GM18858 (cell line): ENCODE measurements around the gene PARVG.

Experiments used
- ATAC-seq: cut with Tn5 transposase; IDR thresholded peaks from one replicate; pipeline ENCODE4 v1.9.1; 2021; ENCODE audit not compliant: unreplicated experiment

Gene PARVG, protein sequence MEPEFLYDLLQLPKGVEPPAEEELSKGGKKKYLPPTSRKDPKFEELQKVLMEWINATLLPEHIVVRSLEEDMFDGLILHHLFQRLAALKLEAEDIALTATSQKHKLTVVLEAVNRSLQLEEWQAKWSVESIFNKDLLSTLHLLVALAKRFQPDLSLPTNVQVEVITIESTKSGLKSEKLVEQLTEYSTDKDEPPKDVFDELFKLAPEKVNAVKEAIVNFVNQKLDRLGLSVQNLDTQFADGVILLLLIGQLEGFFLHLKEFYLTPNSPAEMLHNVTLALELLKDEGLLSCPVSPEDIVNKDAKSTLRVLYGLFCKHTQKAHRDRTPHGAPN

DNA sequence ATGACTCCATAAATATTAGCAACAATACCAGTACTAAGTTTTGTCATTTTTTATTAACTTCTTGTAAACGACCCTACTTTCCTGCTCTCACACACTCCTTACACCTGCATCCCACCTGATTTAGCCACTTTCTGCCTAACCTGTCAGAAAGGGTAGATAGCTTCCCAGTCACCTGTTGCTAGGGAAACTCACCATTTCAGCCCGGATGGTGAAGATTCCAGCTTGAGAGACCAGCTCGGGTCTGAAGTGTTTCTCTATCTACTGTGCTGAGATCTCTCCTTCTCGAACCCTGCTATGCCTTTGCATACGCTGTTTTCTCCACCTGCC, at the start of gene PARVG:
Gene PARVG (plus strand): TSS at position 220 of the 327 bp plus-strand sequence. CDS start 2,405 bp downstream, outside the sequence.
- no peak for ATAC-seq

DNA sequence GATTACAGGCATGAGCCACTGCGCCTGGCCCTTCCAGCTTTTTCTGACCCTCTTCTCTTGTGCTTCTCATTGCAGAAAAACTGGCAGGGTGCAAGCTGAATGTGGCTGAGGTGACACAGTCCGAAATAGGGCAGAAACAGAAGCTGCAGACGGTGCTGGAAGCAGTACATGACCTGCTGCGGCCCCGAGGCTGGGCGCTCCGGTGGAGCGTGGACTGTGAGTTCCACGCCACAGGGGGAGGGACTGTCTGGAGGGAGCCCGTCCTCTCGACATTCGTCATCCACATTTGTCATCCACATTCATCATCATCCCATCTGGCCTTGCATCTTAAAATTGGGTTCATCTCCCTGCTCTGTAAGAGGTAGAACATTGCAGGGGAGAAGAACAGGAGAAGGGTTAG, 49.3 kb upstream of the PARVG start:
- ATAC-seq = no peak

DNA sequence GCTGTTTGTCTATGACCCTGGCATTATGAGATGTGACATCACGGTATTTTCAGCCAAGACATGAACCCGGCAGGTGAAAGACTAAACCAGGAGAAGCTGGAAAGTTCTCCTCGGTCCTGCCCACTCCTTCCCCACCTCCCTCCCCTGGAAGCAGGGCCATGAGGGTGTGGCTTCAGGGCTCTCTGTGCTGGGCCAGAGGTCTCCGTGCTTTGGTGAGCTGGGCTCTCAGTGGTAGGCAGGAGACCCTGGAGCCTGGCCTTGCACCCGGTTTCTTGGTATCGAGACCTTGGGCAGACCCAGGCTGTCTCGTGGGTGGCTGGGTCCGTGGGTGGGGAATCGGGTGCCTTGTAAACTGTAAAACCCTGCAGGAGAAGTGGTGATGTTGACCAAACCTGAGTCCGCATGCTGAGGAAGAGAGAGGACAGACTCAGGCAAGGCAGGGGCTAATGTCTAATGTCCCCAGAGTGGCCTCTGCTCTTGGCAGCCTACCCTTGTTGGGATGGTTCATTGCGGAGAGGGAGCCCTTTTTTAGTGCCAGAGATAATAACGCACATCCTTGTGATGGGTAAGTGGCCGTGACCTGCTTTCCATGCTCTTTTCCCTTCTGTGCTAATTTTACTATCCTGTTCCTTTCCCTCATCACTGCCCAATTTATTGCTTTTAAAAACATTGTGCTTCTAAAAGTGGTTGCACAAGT, 48.6 kb upstream of the PARVG start:
- ATAC-seq = no peak

DNA sequence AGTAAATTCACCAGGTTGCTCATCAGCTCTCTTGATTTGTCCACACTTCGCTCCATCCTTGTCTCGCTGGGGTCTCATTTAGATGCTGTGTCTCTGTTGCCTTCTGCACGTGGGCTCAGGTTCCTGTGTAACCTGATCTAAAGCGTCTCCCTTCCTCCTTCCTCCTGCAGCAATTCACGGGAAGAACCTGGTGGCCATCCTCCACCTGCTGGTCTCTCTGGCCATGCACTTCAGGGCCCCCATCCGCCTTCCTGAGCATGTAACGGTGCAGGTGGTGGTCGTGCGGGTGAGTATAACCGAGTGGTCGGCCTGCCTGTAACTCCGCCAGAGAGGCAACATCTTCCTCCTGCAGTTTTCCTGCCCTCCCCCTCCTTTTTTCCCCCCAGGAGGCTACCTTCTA, 48.0 kb upstream of the PARVG start:
- ATAC-seq = no peak

DNA sequence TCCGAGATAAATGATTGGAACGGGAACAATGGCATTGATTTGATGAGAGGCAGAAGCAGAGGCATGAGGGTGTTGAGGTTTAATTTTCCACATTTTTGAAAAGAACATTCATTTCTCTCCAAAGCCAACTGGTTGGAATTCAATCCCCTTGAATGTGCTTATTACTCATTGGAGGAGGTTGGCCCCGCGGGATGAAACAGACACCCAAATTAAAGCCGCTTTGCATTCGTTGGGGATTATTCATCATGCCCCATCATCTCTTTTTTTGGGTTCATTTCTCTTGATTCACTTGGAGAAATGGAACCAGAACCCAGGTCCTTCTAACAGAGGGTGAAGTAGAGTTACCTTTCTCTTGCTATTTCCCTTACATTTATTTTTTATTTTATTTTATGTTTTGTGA, 47.6 kb upstream of the PARVG start:
- no peak for ATAC-seq

DNA sequence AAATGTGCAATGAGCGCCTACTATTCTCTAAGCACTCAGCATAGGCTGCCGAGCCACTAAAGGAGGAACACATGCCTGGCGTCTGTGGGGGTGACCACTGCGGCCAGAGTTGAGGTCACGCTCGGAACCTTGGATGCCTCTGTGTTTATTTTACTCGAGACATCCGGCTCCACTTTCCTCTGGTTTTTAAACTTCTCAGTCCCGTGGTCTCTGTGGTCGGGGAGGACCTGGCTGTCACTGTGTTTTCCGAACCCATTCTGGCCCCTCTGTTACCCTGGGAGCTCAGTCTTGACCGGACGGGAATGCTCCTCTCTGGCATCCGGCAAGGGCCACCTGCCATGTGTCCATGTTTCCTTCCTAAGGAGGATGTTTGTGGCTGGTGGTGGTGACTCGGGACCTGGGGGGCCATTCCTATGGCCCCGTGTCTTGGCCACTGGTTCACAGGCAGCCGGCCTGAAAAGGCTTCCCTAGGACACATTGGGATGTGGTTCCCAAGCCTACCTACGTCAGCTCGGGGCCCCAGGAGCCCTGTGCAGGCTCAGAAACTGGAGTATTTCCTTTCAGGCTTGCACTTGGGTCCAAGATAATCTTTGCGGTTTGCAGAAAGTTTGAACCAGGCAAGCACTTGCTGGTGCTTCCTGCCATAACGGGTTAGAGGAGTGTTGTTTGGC, 46.7 kb upstream of the PARVG start:
- ATAC-seq = no peak

DNA sequence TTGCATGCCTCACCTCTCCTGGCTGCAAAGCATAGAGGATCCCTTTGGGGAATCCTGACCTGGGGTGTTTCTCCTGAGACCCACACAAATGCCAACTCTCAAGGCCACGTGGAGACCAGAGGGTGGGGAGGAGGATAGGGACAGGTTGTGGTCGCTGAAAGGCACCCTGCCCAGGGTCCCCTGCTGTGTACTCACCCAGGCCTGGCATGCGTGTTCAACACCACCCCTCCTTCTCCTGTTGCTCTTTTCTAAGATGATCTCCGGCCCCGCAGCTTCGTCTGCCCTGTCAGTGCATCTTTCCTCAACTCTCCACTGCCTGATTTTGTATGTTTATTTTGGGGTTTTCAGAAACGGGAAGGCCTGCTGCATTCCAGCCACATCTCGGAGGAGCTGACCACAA, 44.6 kb upstream of the PARVG start:
- no peak for ATAC-seq

DNA sequence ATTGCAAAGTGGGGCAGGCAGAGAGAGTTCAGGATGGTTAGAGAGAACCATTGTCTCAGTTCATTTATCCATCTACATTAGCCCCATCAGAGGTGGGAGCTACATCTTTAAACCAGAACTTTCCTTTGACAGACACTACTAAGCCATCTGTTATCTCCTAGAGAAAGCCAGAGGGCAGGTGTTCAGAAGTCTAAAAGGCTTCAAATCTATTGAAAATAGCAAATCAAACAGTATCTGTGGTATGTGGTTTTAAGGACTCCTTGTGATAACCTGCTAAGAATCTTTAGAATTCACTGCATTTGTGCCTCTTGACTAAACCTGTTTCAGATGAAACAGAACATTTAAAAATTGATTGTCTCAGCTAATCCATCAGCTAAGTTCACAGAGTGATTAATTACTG, 43.9 kb upstream of the PARVG start:
- ATAC-seq = no peak

DNA sequence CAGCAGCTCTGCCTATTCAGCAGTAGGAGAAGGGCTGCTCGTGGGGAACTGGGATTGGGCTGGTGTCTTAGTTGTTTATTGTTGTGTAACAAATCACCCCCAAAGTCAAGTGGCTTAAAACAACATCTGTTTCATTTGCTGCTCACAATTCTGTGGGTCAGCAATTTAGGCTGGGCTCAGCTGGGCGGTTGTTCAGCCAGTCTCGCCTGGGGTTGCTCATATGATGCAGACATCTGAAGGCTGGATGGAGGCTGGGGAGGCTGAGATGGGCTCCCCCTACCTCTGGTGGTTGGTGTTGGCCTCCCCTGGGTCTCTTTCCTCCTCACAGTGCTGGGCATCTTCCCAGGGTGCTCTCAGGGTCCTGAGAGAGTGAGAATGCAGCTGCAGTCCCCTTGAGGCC, 43.3 kb upstream of the PARVG start:
- no peak for ATAC-seq

DNA sequence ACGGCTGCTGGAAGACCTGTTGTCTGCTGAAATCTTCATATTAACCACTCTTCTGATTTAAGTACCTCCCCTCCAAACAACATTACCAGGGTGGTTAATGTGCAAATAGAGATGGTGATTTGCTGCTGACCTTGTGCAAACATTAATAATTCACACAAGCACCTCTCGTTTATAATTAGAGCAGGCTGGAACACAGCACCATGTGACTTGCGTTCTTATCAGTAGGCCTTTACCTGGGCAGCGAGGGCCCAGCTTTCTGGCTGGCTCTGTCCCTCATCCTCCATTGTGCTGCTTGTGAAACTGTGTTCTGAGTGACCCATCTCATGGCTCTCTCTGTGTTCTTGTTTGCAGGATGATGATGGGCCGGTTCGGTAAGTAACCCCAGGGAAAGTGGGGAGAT, 41.0 kb upstream of the PARVG start:
- ATAC-seq = no peak

DNA sequence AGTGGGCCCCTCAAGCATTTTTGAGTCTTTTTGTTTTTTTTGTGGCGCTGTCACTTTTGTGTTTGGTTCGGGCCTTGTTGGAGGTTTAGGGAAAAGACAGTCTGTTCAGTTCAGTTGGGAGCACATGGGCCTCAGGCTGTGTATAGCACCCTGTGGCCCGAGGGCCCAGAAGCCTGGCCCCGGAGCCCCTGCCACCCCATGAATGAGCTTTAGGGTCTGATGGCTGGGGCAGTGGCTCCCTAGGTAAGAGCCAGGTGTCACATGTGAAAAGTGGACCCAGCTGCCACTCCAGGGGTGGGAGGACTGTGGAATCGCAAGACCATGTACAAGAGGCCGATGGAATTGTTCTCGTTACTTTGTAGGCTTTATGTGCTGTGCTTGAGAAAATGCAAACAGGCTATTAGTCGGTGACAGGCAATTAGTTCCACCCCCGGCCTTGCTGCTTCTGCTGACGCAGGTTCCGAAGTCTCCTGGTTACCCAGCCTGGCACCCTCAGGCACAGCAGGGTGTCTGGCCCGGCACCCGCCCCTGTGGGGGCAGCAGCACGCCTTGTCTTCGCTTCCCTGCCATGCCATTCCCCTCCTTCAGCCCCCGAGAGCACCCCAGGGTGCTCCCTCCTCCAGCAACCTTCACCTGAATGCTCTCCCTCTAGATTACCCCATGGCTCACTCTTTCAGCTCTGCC, 38.2 kb upstream of the PARVG start:
- no peak for ATAC-seq

DNA sequence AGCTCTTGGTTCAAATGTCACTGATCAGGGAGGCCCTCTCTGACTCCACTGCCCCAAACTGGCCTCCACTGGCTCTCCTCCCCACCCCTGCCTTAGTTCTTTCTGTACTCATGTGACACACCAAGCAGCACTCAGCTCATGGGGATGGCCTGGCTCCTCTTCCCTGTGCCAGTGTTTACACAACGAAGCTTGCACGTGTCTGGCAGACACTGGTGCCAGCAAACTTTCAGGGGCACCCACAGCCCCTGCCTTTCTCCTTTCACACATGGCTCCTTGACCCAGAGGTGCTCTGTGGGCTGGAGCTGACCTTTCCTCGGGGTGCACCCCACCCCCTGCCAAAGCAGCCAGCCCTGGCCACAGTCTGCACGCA, 37.6 kb upstream of the PARVG start:
- ATAC-seq = no peak

DNA sequence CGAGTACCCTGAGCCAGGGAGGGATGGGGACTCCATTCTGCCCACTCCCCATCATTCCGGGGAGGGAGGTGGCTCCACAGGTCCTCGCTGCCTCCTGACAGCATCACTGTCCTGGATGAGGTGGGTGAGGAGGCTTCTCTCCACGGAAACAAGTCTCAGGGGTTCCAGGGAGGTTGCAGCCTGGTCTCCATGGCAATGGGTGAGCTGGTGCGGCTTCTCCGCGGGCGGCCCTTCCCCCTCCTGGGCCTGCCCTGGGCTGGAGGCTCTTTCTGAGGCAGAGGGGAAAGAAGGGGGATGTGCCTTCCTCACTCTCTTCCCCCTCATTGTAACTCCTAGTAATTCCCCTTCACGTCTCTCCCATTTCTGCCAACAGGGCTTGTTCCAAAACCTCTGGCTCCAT, 37.1 kb upstream of the PARVG start:
- no peak for ATAC-seq

DNA sequence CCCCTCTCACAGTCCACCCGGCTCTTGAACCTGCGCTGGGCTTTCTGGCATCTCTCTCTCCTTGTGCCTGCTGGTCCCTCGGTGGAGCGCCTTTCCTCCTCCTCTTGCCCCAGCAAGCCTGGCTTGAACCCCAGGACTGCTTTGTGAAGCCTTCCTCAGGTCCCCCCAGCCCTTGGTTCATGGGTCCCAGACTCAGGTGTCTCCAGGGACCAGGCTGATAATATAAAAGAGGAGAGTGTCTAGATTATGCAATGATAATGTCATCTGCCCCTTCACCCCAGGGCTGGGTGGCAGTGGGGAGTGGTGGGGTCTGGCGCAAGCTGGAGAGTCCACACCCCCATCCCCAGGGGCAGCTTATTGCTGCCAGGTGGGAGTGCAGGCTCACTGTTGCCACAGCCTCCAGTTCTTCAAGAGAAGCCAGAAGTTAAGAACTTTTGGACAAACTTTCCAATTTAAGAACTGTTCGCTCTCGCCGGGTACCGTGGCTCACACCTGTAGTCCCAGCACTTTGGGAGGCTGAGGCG, 36.6 kb upstream of the PARVG start:
- ATAC-seq = no peak

DNA sequence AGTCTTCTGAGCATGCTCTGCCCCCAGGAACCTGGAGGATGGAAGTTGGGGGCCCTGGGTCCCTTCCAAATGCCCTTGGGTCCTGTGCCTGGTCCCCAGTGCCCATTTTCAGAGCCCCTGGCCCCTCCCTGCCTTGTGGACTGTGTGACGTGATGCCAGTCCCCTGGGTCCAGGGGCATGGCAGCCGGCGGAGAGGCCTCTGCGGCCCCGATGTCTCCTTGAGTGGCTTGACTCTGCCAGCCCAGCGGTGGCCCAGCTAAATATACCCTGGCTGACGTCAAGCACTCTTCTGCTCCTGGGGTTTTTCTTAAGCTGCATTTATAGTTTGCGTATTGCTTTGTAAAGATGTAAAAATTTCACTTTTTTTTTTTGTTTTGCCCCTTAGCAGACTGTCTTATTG, 35.2 kb upstream of the PARVG start:
- ATAC-seq = no peak

DNA sequence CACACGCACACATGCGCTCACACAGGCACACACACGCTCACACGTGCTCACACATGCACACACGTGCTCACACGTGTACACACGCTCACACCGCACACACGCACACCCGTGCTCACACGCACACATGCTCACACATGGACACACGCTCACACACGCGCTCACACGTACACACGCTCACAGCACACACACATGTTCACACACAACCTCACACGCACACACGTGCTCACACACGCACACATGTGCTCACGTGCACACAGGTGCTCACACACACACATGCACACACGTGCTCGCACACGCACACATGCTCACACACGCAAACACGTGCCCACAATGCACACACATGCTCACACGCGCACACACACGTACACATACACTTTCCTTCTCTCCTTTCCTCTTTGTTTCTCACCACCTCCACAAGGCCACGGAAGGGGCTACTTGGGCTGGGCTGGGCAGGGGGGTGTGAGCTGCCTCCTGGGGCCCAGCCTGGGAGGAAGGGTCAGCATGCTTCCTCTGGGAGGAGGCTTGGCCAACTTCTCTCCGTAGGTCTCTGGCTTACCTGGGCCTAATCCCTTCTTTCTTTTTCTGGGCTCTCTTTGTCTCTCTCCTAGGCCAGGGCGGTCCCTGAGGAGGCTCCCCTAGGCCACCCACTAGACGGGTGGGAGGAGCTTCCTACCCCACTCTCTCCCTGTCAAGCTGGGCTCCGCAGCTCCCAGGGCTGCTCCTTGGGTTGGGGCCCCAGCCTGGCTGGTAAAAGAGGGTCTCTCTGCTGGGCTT, 34.5 kb upstream of the PARVG start:
- no peak for ATAC-seq

DNA sequence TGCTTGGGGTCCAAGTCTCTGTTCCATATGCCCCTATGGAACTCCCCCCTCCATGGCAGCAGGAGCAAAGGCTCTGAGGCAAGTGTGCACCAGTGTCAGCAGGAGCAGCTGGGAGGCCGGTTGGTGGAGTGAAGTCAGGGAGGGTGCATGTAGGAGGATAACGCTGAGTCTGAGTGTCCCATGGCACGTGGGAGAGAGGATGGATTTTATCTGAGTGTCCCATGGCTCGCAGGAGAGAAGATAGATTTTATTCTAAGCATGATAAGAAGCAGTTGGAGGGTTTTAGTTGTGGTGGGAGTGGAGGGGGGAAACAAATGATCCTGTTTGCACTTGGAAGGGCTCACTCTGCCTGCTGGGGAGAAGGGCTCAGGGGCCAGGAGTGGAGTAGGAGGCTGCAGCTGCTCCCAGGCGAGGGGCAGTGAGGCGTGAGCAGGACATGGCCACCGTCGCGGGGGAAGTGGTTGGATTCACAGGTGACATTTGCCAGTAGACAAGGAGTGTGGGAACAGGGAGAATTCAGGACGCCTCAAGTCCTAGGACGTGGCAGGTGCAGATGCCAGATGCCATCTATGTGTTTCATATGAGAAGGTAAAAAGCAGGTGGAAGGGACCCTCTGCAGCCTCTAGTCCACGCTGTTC, 33.6 kb upstream of the PARVG start:
- ATAC-seq = no peak

DNA sequence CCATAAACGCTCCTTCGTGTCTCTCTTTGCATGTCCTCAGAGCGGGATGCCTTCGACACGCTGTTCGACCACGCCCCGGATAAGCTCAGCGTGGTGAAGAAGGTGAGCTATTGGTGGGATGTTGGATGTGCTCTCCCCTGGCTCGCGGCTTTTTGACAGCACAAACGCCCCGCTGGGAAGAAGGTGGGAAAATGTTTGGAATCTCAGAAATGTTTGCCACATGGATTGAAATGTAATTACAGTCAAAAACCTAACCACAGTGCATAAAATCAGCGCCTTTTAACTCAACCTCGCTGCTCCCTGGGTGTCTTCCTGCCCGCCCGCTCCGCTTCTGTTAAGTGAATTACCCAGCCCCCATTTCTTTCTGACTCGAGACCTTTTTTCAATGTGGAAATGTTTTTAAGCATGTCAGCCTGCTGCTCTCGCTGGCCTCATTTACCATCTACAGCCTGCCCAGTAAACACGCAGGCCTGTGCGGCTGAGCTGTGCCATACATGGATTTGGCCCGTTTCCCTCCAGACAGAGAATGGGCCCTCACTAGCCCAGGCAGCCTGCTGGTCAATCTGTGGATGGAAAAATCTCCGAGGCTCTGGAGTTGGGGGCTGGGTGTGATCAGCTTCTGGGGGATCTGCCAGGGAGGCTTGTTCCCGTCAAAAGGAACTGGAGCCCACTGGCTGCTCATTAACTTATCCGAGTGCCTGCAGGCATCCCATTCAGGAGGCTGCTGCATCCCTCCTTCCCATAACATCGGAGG, 32.7 kb upstream of the PARVG start:
- no peak for ATAC-seq

DNA sequence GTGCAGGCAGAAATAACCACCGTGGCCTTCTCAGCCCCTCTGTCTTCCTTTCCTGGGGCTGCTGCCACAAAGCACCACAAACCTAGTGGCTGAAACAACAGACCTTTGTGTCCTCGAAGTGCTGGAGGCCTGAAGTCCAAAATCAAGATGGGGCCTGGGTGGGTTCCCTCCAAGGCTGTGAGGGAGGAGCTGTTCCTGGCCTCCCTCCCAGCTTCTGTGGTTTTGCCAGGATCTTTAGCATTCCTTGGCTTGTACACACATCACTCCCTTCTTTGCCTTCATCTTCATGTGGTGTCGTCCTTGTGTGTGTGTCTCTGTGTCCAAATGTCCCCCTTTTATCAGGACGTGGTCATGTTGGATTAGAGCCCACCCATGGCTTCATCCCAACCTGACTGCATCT, 29.0 kb upstream of the PARVG start:
- ATAC-seq = no peak

DNA sequence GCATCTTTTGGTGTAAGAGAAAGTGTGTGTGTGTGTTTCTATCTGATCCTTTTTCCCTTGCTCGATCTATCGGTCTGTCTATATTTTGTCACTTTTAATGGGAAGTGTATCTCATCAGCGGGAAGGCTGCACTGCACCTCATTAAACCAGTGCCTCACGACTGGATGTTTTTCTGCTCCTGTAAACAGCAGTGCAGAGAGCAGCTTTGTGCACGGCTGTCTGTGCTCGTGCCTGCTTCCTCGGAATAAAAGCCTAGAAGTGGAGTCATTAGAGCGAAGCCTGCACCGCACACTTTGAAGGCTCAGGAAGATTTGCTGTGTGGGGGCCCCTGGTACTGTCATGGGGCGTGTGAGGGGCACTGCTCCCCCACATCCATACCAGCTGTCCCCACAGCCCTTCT, 27.0 kb upstream of the PARVG start:
- no peak for ATAC-seq
